Lower leg skin (tissue), 3 donors: ENCODE data around the gene DSCAML1.

Experiments
- CTCF ChIP-seq, 3 donors: fragments of 450-650 bp; IDR thresholded peaks; one replicate each; pipeline ENCODE4 v1.5.1; 2016; ENCODE audit warnings: antibody characterized with exemption in 3 of 3, mild to moderate bottlenecking in 3 of 3, moderate library complexity in 2 of 3
- POLR2A ChIP-seq, 2 donors: fragments of 450-650 bp; IDR thresholded peaks; one replicate each; pipeline ENCODE4 v1.6.1; 2016 to 2017; ENCODE audit warnings: antibody characterized with exemption in 2 of 2, mild to moderate bottlenecking in 1 of 2, moderate library complexity in 1 of 2

DNA sequence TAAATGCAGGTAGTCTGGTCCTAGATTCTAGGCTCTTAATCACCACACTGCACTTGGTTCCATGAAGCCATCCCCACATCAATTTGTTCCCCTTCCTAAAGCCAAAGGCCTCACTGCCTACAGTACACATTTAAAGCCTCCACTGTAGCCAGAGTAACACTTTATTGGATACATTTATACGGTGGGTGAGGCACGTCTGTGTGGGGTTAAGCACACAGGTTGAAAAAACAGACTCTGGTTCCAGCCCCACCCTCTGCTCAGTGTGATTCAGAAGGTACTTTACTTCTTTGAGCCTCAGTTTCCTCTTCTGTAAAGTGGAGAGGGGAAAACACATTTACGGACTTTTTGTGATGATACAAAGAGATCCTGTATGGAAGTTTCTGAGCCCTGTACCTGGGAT is 22.5 kb downstream of the DSCAML1 start:
- TF ChIP-seq POLR2A (IDR thresholded peaks at IDR 0.05) (no peak), CTCF (IDR thresholded peaks at IDR 0.05) (no peak)
